KMS-11 (cell line): ENCODE measurements around the gene REXO4.

ENCODE experiments used
- H2AFZ ChIP-seq: fragments of 200-600 bp; sonication (generic); 2 replicates; pipeline ENCODE4 v1.6.1; 2016; ENCODE audit warnings: antibody characterized with exemption, mixed run types, low read depth
- H3K27ac ChIP-seq: fragments of 200-600 bp; sonication (generic); 2 replicates; pipeline ENCODE4 v1.6.1; 2016; ENCODE audit warnings: mild to moderate bottlenecking, mixed run types
- H3K27me3 ChIP-seq: fragments of 200-600 bp; sonication (generic); 2 replicates; pipeline ENCODE4 v1.6.1; 2017; ENCODE audit warnings: mild to moderate bottlenecking, low read depth, mixed run types, moderate library complexity; ENCODE audit not compliant: insufficient read depth
- H3K36me3 ChIP-seq: fragments of 200-600 bp; sonication (generic); 2 replicates; pipeline ENCODE4 v1.6.1; 2017; ENCODE audit warnings: mild to moderate bottlenecking, mixed run types; ENCODE audit not compliant: insufficient read depth
- H3K4me1 ChIP-seq: fragments of 200-600 bp; sonication (generic); 2 replicates; pipeline ENCODE4 v1.6.1; 2016; ENCODE audit warnings: mild to moderate bottlenecking, low read depth, mixed run types; ENCODE audit not compliant: poor library complexity, severe bottlenecking
- H3K4me2 ChIP-seq: fragments of 200-600 bp; sonication (generic); 2 replicates; pipeline ENCODE4 v1.7.0; 2016; ENCODE audit warnings: mild to moderate bottlenecking, mixed run types
- H3K4me3 ChIP-seq: fragments of 200-600 bp; sonication (generic); IDR thresholded peaks from 2 replicates; pipeline ENCODE4 v1.6.1; 2017; ENCODE audit warnings: low read depth, low read length, mixed read lengths; ENCODE audit not compliant: insufficient read depth
- H3K79me2 ChIP-seq: fragments of 200-600 bp; sonication (generic); 2 replicates; pipeline ENCODE4 v1.6.1; 2016; ENCODE audit warnings: low read depth, mixed run types; ENCODE audit not compliant: insufficient read depth
- H3K9ac ChIP-seq: fragments of 200-600 bp; sonication (generic); 2 replicates; pipeline ENCODE4 v1.6.1; 2016; ENCODE audit warnings: mild to moderate bottlenecking, mixed run types
- H4K20me1 ChIP-seq: fragments of 200-600 bp; sonication (generic); 2 replicates; pipeline ENCODE4 v1.6.1; 2016; ENCODE audit warnings: mild to moderate bottlenecking, mixed run types; ENCODE audit not compliant: insufficient read depth
- TF ChIP-seq, protein P1 (sequence below): fragments of 200-600 bp; sonication (generic); conservative IDR thresholded peaks from 2 replicates; pipeline ENCODE4 v1.6.1; 2017; ENCODE audit warnings: low read depth, mild to moderate bottlenecking, antibody characterized with exemption, low read length, moderate library complexity, mixed read lengths

The REXO4 gene

GRCh38 chr9:133440874-133441273, 23.1 kb upstream of the REXO4 start:
- Histone ChIP-seq H3K4me1 (no peaks in the 10 kb centered on the region), H3K27me3 (peaks cover 100% of the 10 kb centered on the region), H4K20me1 (no peaks in the 10 kb centered on the region), H3K79me2 (no peaks in the 10 kb centered on the region), H3K36me3 (no peaks in the 10 kb centered on the region), H3K4me2 (no peak overlapping the region), H3K27ac (no peak overlapping the region), H3K4me3 (no peak overlapping the region), H2AFZ (no peak overlapping the region), H3K9ac (no peak overlapping the region)
- TF ChIP-seq, protein P1, sequence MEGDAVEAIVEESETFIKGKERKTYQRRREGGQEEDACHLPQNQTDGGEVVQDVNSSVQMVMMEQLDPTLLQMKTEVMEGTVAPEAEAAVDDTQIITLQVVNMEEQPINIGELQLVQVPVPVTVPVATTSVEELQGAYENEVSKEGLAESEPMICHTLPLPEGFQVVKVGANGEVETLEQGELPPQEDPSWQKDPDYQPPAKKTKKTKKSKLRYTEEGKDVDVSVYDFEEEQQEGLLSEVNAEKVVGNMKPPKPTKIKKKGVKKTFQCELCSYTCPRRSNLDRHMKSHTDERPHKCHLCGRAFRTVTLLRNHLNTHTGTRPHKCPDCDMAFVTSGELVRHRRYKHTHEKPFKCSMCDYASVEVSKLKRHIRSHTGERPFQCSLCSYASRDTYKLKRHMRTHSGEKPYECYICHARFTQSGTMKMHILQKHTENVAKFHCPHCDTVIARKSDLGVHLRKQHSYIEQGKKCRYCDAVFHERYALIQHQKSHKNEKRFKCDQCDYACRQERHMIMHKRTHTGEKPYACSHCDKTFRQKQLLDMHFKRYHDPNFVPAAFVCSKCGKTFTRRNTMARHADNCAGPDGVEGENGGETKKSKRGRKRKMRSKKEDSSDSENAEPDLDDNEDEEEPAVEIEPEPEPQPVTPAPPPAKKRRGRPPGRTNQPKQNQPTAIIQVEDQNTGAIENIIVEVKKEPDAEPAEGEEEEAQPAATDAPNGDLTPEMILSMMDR: no peak

GRCh38 chr9:133439337-133439736, 21.5 kb upstream of the REXO4 start:
- Histone ChIP-seq H3K36me3 (no peaks in the 10 kb centered on the region), H3K79me2 (no peaks in the 10 kb centered on the region), H3K4me3 (no peak overlapping the region), H2AFZ (no peak overlapping the region), H3K4me1 (no peaks in the 10 kb centered on the region), H3K4me2 (no peak overlapping the region), H3K27me3 (peaks cover 100% of the 10 kb centered on the region), H3K27ac (no peak overlapping the region), H4K20me1 (no peaks in the 10 kb centered on the region), H3K9ac (no peak overlapping the region)
- TF ChIP-seq, protein P1: no peak

GRCh38 chr9:133437753-133438531, 20.1 kb upstream of the REXO4 start:
- no peaks in the 10 kb centered on the region for H3K4me1 ChIP-seq
- no peak overlapping the region for H3K27ac ChIP-seq
- no peaks in the 10 kb centered on the region for H3K36me3 ChIP-seq
- H3K4me2 ChIP-seq: no peak overlapping the region
- H3K4me3 ChIP-seq: no peak overlapping the region
- TF ChIP-seq, protein P1: no peak
- H3K79me2 ChIP-seq: no peaks in the 10 kb centered on the region
- H3K27me3 ChIP-seq: peaks cover 94% of the 10 kb centered on the region
- no peak overlapping the region for H2AFZ ChIP-seq
- H4K20me1 ChIP-seq: no peaks in the 10 kb centered on the region
- no peak overlapping the region for H3K9ac ChIP-seq

GRCh38 chr9:133436681-133437080, 18.9 kb upstream of the REXO4 start:
- no peak overlapping the region for H3K27ac ChIP-seq
- H3K4me1 ChIP-seq: no peaks in the 10 kb centered on the region
- H3K9ac ChIP-seq: no peak overlapping the region
- H3K27me3 ChIP-seq: peaks cover 89% of the 10 kb centered on the region
- H3K79me2 ChIP-seq: no peaks in the 10 kb centered on the region
- H3K36me3 ChIP-seq: no peaks in the 10 kb centered on the region
- no peak overlapping the region for H2AFZ ChIP-seq
- no peak overlapping the region for H3K4me2 ChIP-seq
- H4K20me1 ChIP-seq: no peaks in the 10 kb centered on the region
- TF ChIP-seq, protein P1: no peak
- H3K4me3 ChIP-seq: no peak overlapping the region
